Measurements from ENCODE around the gene TPCN2.

Gene TPCN2

GRCh38 chr11:69053169-69053477 lies 4.4 kb downstream of the TPCN2 start:
- Histone ChIP-seq H3K79me2 (ENCODE audit: insufficient read depth, low read length) (peaks cover 47% of the 10 kb centered on the region), H3K9me3 (ENCODE audit: insufficient read depth, low read length, severe bottlenecking) (no peaks in the 10 kb centered on the region), H3K4me1 (ENCODE audit: insufficient read depth, low read length) (peaks cover 28% of the 10 kb centered on the region), H3K4me3 (ENCODE audit: low read depth in 1 of 2, low read length in 2 of 2) (no peak overlapping the region), H4K20me1 (ENCODE audit: insufficient read depth, low read length) (peaks cover 49% of the 10 kb centered on the region), H3K9ac (ENCODE audit: low read depth, low read length) (no peak overlapping the region), H3K36me3 (ENCODE audit: insufficient read depth, low read length) (peaks cover 23% of the 10 kb centered on the region), H2AFZ (ENCODE audit: low read depth, low read length) (no peak overlapping the region), H3K27ac (ENCODE audit: low read length) (no peak overlapping the region), H3K4me2 (ENCODE audit: insufficient read depth, low read length) (no peak overlapping the region), H3K27me3 (ENCODE audit: insufficient read depth, low read length, poor library complexity) (no peaks in the 10 kb centered on the region)
- no peak for DNase-seq
- ATAC-seq (ENCODE audit: insufficient read depth, low read depth) = no peak
- no peak for TF ChIP-seq CTCF (IDR thresholded peaks at IDR 0.05; ENCODE audit: borderline replicate concordance, extremely low read depth, low read length, poor library complexity, severe bottlenecking)
- TF ChIP-seq EZH2 (IDR thresholded peaks at IDR 0.05; ENCODE audit: borderline replicate concordance, low read depth, low read length, severe bottlenecking) = no peak

- no peak for TF ChIP-seq CTCF (IDR thresholded peaks at IDR 0.05; ENCODE audit: borderline replicate concordance, extremely low read depth, low read length, poor library complexity, severe bottlenecking)
- no peak for TF ChIP-seq EZH2 (IDR thresholded peaks at IDR 0.05; ENCODE audit: borderline replicate concordance, low read depth, low read length, severe bottlenecking)
- H3K27ac ChIP-seq (ENCODE audit: low read length) = no peak overlapping the region
- no peak overlapping the region for H3K4me3 ChIP-seq (ENCODE audit: low read depth in 1 of 2, low read length in 2 of 2)
- no peak overlapping the region for H2AFZ ChIP-seq (ENCODE audit: low read depth, low read length)
- H4K20me1 ChIP-seq (ENCODE audit: insufficient read depth, low read length) = peaks cover 52% of the 10 kb centered on the region
- H3K4me2 ChIP-seq (ENCODE audit: insufficient read depth, low read length) = no peak overlapping the region
- ATAC-seq (ENCODE audit: insufficient read depth, low read depth) = no peak
- no peak for DNase-seq
- H3K79me2 ChIP-seq (ENCODE audit: insufficient read depth, low read length) = peaks cover 47% of the 10 kb centered on the region
- no peaks in the 10 kb centered on the region for H3K9me3 ChIP-seq (ENCODE audit: insufficient read depth, low read length, severe bottlenecking)
- H3K36me3 ChIP-seq (ENCODE audit: insufficient read depth, low read length) = peaks cover 23% of the 10 kb centered on the region
- peaks cover 24% of the 10 kb centered on the region for H3K4me1 ChIP-seq (ENCODE audit: insufficient read depth, low read length)
- no peaks in the 10 kb centered on the region for H3K27me3 ChIP-seq (ENCODE audit: insufficient read depth, low read length, poor library complexity)
- H3K9ac ChIP-seq (ENCODE audit: low read depth, low read length) = no peak overlapping the region
Observed at GRCh38 chr11:69053546-69054396, 5.0 kb downstream of the TPCN2 start.

- H3K9me3 ChIP-seq (ENCODE audit: insufficient read depth, low read length, severe bottlenecking) = no peaks in the 10 kb centered on the region
- no peak overlapping the region for H3K4me3 ChIP-seq (ENCODE audit: low read depth in 1 of 2, low read length in 2 of 2)
- ATAC-seq (ENCODE audit: insufficient read depth, low read depth) (no peak), DNase-seq (no peak)
- peaks cover 18% of the 10 kb centered on the region for H3K4me1 ChIP-seq (ENCODE audit: insufficient read depth, low read length)
- H3K36me3 ChIP-seq (ENCODE audit: insufficient read depth, low read length) = peaks cover 23% of the 10 kb centered on the region
- H2AFZ ChIP-seq (ENCODE audit: low read depth, low read length) = no peak overlapping the region
- no peak for TF ChIP-seq EZH2 (IDR thresholded peaks at IDR 0.05; ENCODE audit: borderline replicate concordance, low read depth, low read length, severe bottlenecking)
- no peak for TF ChIP-seq CTCF (IDR thresholded peaks at IDR 0.05; ENCODE audit: borderline replicate concordance, extremely low read depth, low read length, poor library complexity, severe bottlenecking)
- H4K20me1 ChIP-seq (ENCODE audit: insufficient read depth, low read length) = peaks cover 56% of the 10 kb centered on the region
- peaks cover 39% of the 10 kb centered on the region for H3K79me2 ChIP-seq (ENCODE audit: insufficient read depth, low read length)
- H3K27ac ChIP-seq (ENCODE audit: low read length) = no peak overlapping the region
- H3K4me2 ChIP-seq (ENCODE audit: insufficient read depth, low read length) = no peak overlapping the region
- no peak overlapping the region for H3K9ac ChIP-seq (ENCODE audit: low read depth, low read length)
- H3K27me3 ChIP-seq (ENCODE audit: insufficient read depth, low read length, poor library complexity) = no peaks in the 10 kb centered on the region
Observed at GRCh38 chr11:69054397-69055211, 5.9 kb downstream of the TPCN2 start.

All from DND-41 (cell line).